ENCODE data around the gene CDHR3.

The CDHR3 gene

DNA sequence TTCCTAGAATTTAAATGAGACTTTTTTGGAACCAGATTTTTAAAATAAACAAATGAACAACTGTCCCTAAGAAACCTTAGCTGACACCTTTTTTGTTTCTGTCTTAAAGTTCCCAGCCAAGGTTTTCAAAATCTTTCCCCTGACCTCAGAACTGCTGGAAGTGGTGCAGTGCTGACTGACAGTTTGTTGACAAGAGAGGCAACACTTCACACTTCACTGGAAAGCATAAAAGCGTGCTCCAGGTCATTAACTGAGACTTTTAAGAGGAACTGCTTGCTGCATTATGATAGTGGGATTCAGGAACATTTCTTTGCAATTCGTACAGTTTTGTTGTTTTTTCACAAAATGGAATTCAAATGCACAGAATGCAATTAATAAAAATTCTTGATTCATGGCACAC lies 112.9 kb downstream of the CDHR3 start:
- no peak overlapping the region for H2AFZ ChIP-seq (ENCODE audit: low read depth)
- no peak overlapping the region for H3K27ac ChIP-seq
- H3K27me3 ChIP-seq (ENCODE audit: insufficient read depth, low read depth): no peaks in the 10 kb centered on the region
- H3K36me3 ChIP-seq (ENCODE audit: insufficient read depth): no peaks in the 10 kb centered on the region
- no peak overlapping the region for H3K4me3 ChIP-seq (IDR thresholded peaks at IDR 0.05; ENCODE audit: insufficient read depth, low read depth, low read length)
- no peak for TF ChIP-seq CTCF (conservative IDR thresholded peaks at IDR 0.05; ENCODE audit: low read depth, low read length)
- no peak overlapping the region for H3K4me2 ChIP-seq
- H3K79me2 ChIP-seq (ENCODE audit: insufficient read depth, low read depth): no peaks in the 10 kb centered on the region
- H3K4me1 ChIP-seq (ENCODE audit: low read depth, poor library complexity, severe bottlenecking): no peaks in the 10 kb centered on the region
- H3K9ac ChIP-seq: no peak overlapping the region
- H4K20me1 ChIP-seq (ENCODE audit: insufficient read depth): no peaks in the 10 kb centered on the region

- Histone ChIP-seq H3K9ac (no peak overlapping the region), H4K20me1 (ENCODE audit: insufficient read depth) (no peaks in the 10 kb centered on the region), H3K4me1 (ENCODE audit: low read depth, poor library complexity, severe bottlenecking) (no peaks in the 10 kb centered on the region), H3K79me2 (ENCODE audit: insufficient read depth, low read depth) (no peaks in the 10 kb centered on the region), H2AFZ (ENCODE audit: low read depth) (no peak overlapping the region), H3K27ac (no peak overlapping the region), H3K36me3 (ENCODE audit: insufficient read depth) (no peaks in the 10 kb centered on the region), H3K27me3 (ENCODE audit: insufficient read depth, low read depth) (no peaks in the 10 kb centered on the region), H3K4me2 (no peak overlapping the region), H3K4me3 (IDR thresholded peaks at IDR 0.05; ENCODE audit: insufficient read depth, low read depth, low read length) (no peak overlapping the region)
- no peak for TF ChIP-seq CTCF (conservative IDR thresholded peaks at IDR 0.05; ENCODE audit: low read depth, low read length)
Measured at GRCh38 chr7:106076537-106076936, 113.5 kb downstream of the CDHR3 start.

DNA sequence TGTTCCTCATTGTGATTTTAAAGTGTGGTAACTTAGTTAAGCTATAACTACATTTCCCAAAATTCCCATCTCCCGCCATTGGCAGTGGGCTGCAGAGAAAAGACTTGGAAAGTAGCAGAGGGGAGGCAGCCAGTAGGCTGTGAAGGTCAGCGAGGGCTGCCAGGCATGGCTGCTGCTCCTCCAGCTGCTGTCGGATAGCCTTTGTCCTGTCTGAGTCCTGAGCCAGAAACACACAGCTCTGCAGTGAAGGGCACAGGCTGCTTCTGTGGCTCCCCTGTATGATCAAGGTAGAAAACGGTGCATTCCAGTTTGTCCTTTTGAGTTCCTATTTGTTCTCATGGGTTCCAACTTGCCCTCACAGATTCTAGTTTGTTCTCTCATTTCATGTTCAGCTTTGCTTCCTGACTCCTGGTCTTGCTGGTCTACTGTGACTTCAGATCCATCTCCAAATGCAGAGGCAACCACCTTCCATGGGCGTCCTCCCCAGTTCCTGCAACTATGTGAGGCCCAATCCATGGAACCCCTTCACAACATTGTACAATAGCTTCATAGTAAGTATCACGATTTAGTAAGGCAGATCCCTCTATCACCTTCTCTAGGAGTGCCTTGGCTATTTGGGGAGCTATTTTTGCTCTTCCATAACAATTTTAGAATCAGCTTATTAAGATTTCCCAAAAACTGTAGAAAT lies 117.4 kb downstream of the CDHR3 start:
- no peaks in the 10 kb centered on the region for H3K36me3 ChIP-seq (ENCODE audit: insufficient read depth)
- no peaks in the 10 kb centered on the region for H3K27me3 ChIP-seq (ENCODE audit: insufficient read depth, low read depth)
- no peak overlapping the region for H3K4me3 ChIP-seq (IDR thresholded peaks at IDR 0.05; ENCODE audit: insufficient read depth, low read depth, low read length)
- no peak overlapping the region for H3K27ac ChIP-seq
- no peak for TF ChIP-seq CTCF (conservative IDR thresholded peaks at IDR 0.05; ENCODE audit: low read depth, low read length)
- no peaks in the 10 kb centered on the region for H4K20me1 ChIP-seq (ENCODE audit: insufficient read depth)
- no peaks in the 10 kb centered on the region for H3K79me2 ChIP-seq (ENCODE audit: insufficient read depth, low read depth)
- no peaks in the 10 kb centered on the region for H3K4me1 ChIP-seq (ENCODE audit: low read depth, poor library complexity, severe bottlenecking)
- no peak overlapping the region for H3K9ac ChIP-seq
- H3K4me2 ChIP-seq: no peak overlapping the region
- no peak overlapping the region for H2AFZ ChIP-seq (ENCODE audit: low read depth)

GRCh38 chr7:106082087-106082854 lies 119.2 kb downstream of the CDHR3 start:
- no peaks in the 10 kb centered on the region for H4K20me1 ChIP-seq (ENCODE audit: insufficient read depth)
- no peaks in the 10 kb centered on the region for H3K36me3 ChIP-seq (ENCODE audit: insufficient read depth)
- H3K79me2 ChIP-seq (ENCODE audit: insufficient read depth, low read depth): no peaks in the 10 kb centered on the region
- H3K4me2 ChIP-seq: no peak overlapping the region
- no peak overlapping the region for H2AFZ ChIP-seq (ENCODE audit: low read depth)
- no peak overlapping the region for H3K9ac ChIP-seq
- TF ChIP-seq CTCF (conservative IDR thresholded peaks at IDR 0.05; ENCODE audit: low read depth, low read length): no peak
- H3K4me1 ChIP-seq (ENCODE audit: low read depth, poor library complexity, severe bottlenecking): no peaks in the 10 kb centered on the region
- no peak overlapping the region for H3K27ac ChIP-seq
- H3K27me3 ChIP-seq (ENCODE audit: insufficient read depth, low read depth): no peaks in the 10 kb centered on the region
- H3K4me3 ChIP-seq (IDR thresholded peaks at IDR 0.05; ENCODE audit: insufficient read depth, low read depth, low read length): no peak overlapping the region
